ENCODE data around the gene AS3MT. TPM values are rescaled to one million over a fixed set of nuclear protein-coding genes. Genes with fewer than 3 reads are reported as not detected.

Gene AS3MT
- total RNA-seq, 6 experiments from 2014 or later: 5.3 to 23.2 (median 14.4) TPM

- intact Hi-C loops (cut with DNase I): no loop called here
- H3K36me3 ChIP-seq: peaks cover 0 to 2% (median 0%) of the 10 kb centered on the region in 4 donors
- DNase-seq (no peak), ATAC-seq (no peak)
- no peaks in the 10 kb centered on the region for H3K4me1 ChIP-seq
- WGBS (ENCODE audit: insufficient coverage, low coverage, low lambda C conversion rate, missing lambda C conversion rate): 85% methylated on average over 2 of the region's 2 CpGs
- no peak overlapping the region for H3K4me3 ChIP-seq
- H3K9me3 ChIP-seq: no peaks in the 10 kb centered on the region
- no peaks in the 10 kb centered on the region for H3K27me3 ChIP-seq
- TF ChIP-seq CTCF (IDR thresholded peaks at IDR 0.05) (no peak), POLR2A (IDR thresholded peaks at IDR 0.05) (no peak)
- no peak overlapping the region for H3K27ac ChIP-seq
Measured at GRCh38 chr10:102930720-102931119, 61.5 kb downstream of the AS3MT start.

- Histone ChIP-seq H3K27ac (no peak overlapping the region), H3K9me3 (no peaks in the 10 kb centered on the region), H3K4me1 (no peaks in the 10 kb centered on the region), H3K27me3 (no peaks in the 10 kb centered on the region), H3K4me3 (no peak overlapping the region), H3K36me3 (peaks cover 0 to 2% (median 0%) of the 10 kb centered on the region in 4 donors)
- no peak for ATAC-seq
- intact Hi-C loops (cut with DNase I): no loop called here
- TF ChIP-seq POLR2A (IDR thresholded peaks at IDR 0.05) (no peak), CTCF (IDR thresholded peaks at IDR 0.05) (no peak)
- 87% methylated on average over 5 of the region's 5 CpGs for WGBS (ENCODE audit: insufficient coverage, low coverage, low lambda C conversion rate, missing lambda C conversion rate)
- DNase-seq: no peak
Measured at GRCh38 chr10:102931643-102932042, 62.4 kb downstream of the AS3MT start.

GRCh38 chr10:102935505-102935904, 66.2 kb downstream of the AS3MT start:
- no peak for DNase-seq
- Histone ChIP-seq H3K36me3 (no peaks in the 10 kb centered on the region), H3K27ac (no peak overlapping the region), H3K9me3 (no peaks in the 10 kb centered on the region), H3K27me3 (no peaks in the 10 kb centered on the region), H3K4me1 (no peaks in the 10 kb centered on the region), H3K4me3 (no peak overlapping the region)
- ATAC-seq: no peak
- WGBS (ENCODE audit: insufficient coverage, low coverage, low lambda C conversion rate, missing lambda C conversion rate): 93% methylated on average over 4 of the region's 4 CpGs
- no peak for TF ChIP-seq CTCF (IDR thresholded peaks at IDR 0.05)
- TF ChIP-seq POLR2A (IDR thresholded peaks at IDR 0.05): no peak
- intact Hi-C loops (cut with DNase I): no loop called here

- H3K4me1 ChIP-seq: no peaks in the 10 kb centered on the region
- no peak overlapping the region for H3K27ac ChIP-seq
- no peak overlapping the region for H3K4me3 ChIP-seq
- no peak for ATAC-seq
- H3K36me3 ChIP-seq: no peaks in the 10 kb centered on the region
- intact Hi-C loops (cut with DNase I): no loop called here
- TF ChIP-seq CTCF (IDR thresholded peaks at IDR 0.05) (no peak), POLR2A (IDR thresholded peaks at IDR 0.05) (no peak)
- no peaks in the 10 kb centered on the region for H3K9me3 ChIP-seq
- no peak for DNase-seq
- no peaks in the 10 kb centered on the region for H3K27me3 ChIP-seq
- 90% methylated on average over 3 of the region's 3 CpGs for WGBS (ENCODE audit: insufficient coverage, low coverage, low lambda C conversion rate, missing lambda C conversion rate)
Measured at GRCh38 chr10:102935939-102936605, 66.8 kb downstream of the AS3MT start.

Measured in right lobe of liver (tissue), 6 donors.